Tibial artery (tissue), 4 donors: ENCODE results near the gene IL1R2.

Source experiments
- DNase-seq, 2 donors: peaks; one replicate each; pipeline ENCODE4 v3.0.0-alpha.2; 2019
- H3K27ac ChIP-seq, 2 donors: fragments of 200-600 bp; sonication (generic) in 1 of 2; 1 replicate in 1 of 2; 2 replicates in 1 of 2; pipeline ENCODE4 v1.5.1; 2018 to 2019; ENCODE audit warnings: mild to moderate bottlenecking in 1 of 2
- H3K27me3 ChIP-seq, 2 donors: fragments of 200-600 bp; sonication (generic) in 1 of 2; one replicate each; pipeline versions ENCODE4 v1.5.1 to v1.6.0; 2016 to 2019
- H3K36me3 ChIP-seq, 3 donors: fragments of 200-600 bp; sonication (generic) in 2 of 3; one replicate each; pipeline ENCODE4 v1.5.1; 2016 to 2019; ENCODE audit warnings: mild to moderate bottlenecking in 2 of 3
- H3K4me1 ChIP-seq, 4 donors: fragments of 200-600 bp; sonication (generic) in 2 of 4; 1 replicate in 3 of 4; 2 replicates in 1 of 4; pipeline ENCODE4 v1.5.1; 2016 to 2019
- H3K4me3 ChIP-seq, 2 donors: fragments of 200-600 bp; sonication (generic) in 1 of 2; 1 replicate in 1 of 2; 2 replicates in 1 of 2; pipeline ENCODE4 v1.5.1; 2018 to 2019; ENCODE audit warnings: mild to moderate bottlenecking in 2 of 2
- H3K9me3 ChIP-seq, 3 donors: fragments of 200-600 bp; sonication (generic) in 1 of 3; one replicate each; pipeline ENCODE4 v1.5.1; 2016 to 2019
- CTCF ChIP-seq, 2 experiments: fragments of 200-600 bp in 1 of 2; fragments of 450-650 bp in 1 of 2; IDR thresholded peaks; one replicate each; pipeline ENCODE4 v1.5.1; 2017 to 2019; ENCODE audit warnings: antibody characterized with exemption in 2 of 2, mild to moderate bottlenecking in 1 of 2, moderate library complexity in 1 of 2
- intact Hi-C: fragments of 100-400 bp; cut with DNase I; formaldehyde crosslinking; loops from one replicate; pipeline ENCODE4 v1.15.0; 2023; ENCODE audit warnings: low total_unique reads

The IL1R2 gene

GRCh38 chr2:101960819-101961337, 30.9 kb upstream of the IL1R2 start:
- Histone ChIP-seq H3K36me3 (no peaks in the 10 kb centered on the region), H3K27ac (peak overlapping the region; percentile 64 to 78), H3K9me3 (no peaks in the 10 kb centered on the region), H3K4me3 (no peak overlapping the region), H3K27me3 (no peaks in the 10 kb centered on the region), H3K4me1 (peaks cover 7 to 28% (median 22%) of the 10 kb centered on the region in 4 donors)
- no peak for TF ChIP-seq CTCF (IDR thresholded peaks at IDR 0.05)
- intact Hi-C loops, result loop anchor here (5.0 kb wide), 1 partner anchor 264 kb away; the partner anchor contains the start of gene MAP4K4
- DNase-seq, result no peak

- intact Hi-C loops, result loop anchor here (5.0 kb wide), 1 partner anchor 264 kb away; the partner anchor contains the start of gene MAP4K4
- H3K4me1 ChIP-seq, result peaks cover 7 to 28% (median 22%) of the 10 kb centered on the region in 4 donors
- H3K4me3 ChIP-seq, result no peak overlapping the region
Measured at GRCh38 chr2:101961338-101962191, 30.2 kb upstream of the IL1R2 start.

GRCh38 chr2:101962309-101962708, 29.5 kb upstream of the IL1R2 start:
- Histone ChIP-seq H3K27me3 (no peaks in the 10 kb centered on the region), H3K27ac (peak overlapping the region; percentile 73 to 78), H3K4me3 (no peak overlapping the region), H3K4me1 (peaks cover 7 to 28% (median 22%) of the 10 kb centered on the region in 4 donors), H3K36me3 (no peaks in the 10 kb centered on the region), H3K9me3 (no peaks in the 10 kb centered on the region)
- no peak for TF ChIP-seq CTCF (IDR thresholded peaks at IDR 0.05)
- intact Hi-C loops, result loop anchor here (5.0 kb wide), 1 partner anchor 265 kb away; the partner anchor contains the start of gene MAP4K4
- no peak for DNase-seq

More at GRCh38 chr2:101961338-101962191, 30.2 kb upstream of the IL1R2 start:
- Histone ChIP-seq H3K9me3 (no peaks in the 10 kb centered on the region), H3K27me3 (no peaks in the 10 kb centered on the region), H3K36me3 (no peaks in the 10 kb centered on the region), H3K27ac (peak overlapping the region; percentile 73 to 78)
- peak; percentile 30 to 43 for TF ChIP-seq CTCF (IDR thresholded peaks at IDR 0.05)
- peak; percentile 93 to 97 for DNase-seq

- Histone ChIP-seq H3K36me3 (no peaks in the 10 kb centered on the region), H3K27ac (no peak overlapping the region), H3K4me3 (no peak overlapping the region), H3K4me1 (peaks cover 7 to 31% (median 22%) of the 10 kb centered on the region in 4 donors), H3K9me3 (no peaks in the 10 kb centered on the region), H3K27me3 (no peaks in the 10 kb centered on the region)
- intact Hi-C loops, result loop anchor here (5.0 kb wide), 1 partner anchor 266 kb away; the partner anchor contains the start of gene MAP4K4
- TF ChIP-seq CTCF (IDR thresholded peaks at IDR 0.05), result no peak
- DNase-seq, result no peak
Measured at GRCh38 chr2:101963198-101963597, 28.6 kb upstream of the IL1R2 start.

- peak in 1 of 2 donors; percentile 28 for DNase-seq
- no peak for TF ChIP-seq CTCF (IDR thresholded peaks at IDR 0.05)
- Histone ChIP-seq H3K27ac (no peak overlapping the region), H3K9me3 (peaks cover 0 to 5% (median 0%) of the 10 kb centered on the region in 3 donors), H3K4me3 (no peak overlapping the region), H3K27me3 (no peaks in the 10 kb centered on the region), H3K4me1 (peaks cover 0 to 7% (median 0%) of the 10 kb centered on the region in 4 donors), H3K36me3 (no peaks in the 10 kb centered on the region)
- intact Hi-C loops, result no loop called here
Measured at GRCh38 chr2:101967826-101968513, 23.8 kb upstream of the IL1R2 start.
